OCI-LY1 (cell line): ENCODE measurements around the gene SCAP.

Experiments used
- H2AFZ ChIP-seq: fragments of 200-600 bp; sonication (generic), shearing (Covaris generic); 2 replicates; pipeline ENCODE4 v1.6.0; 2014; ENCODE audit warnings: antibody characterized with exemption, mild to moderate bottlenecking, low read length
- H3F3A ChIP-seq: fragments of 200-600 bp; sonication (generic), shearing (Covaris generic); 2 replicates; pipeline ENCODE4 v1.6.0; 2014; ENCODE audit warnings: mild to moderate bottlenecking, antibody characterized with exemption, low read length, moderate library complexity; ENCODE audit not compliant: insufficient read depth
- H3K27ac ChIP-seq: fragments of 200-600 bp; sonication (generic); 2 replicates; pipeline ENCODE4 v1.5.1; 2014; ENCODE audit warnings: low read length, mixed run types, mild to moderate bottlenecking, low read depth; ENCODE audit not compliant: poor library complexity, severe bottlenecking
- H3K27me3 ChIP-seq: fragments of 200-600 bp; sonication (generic); 2 replicates; pipeline ENCODE4 v1.6.0; 2014; ENCODE audit warnings: antibody characterized with exemption, mild to moderate bottlenecking, low read length, moderate library complexity; ENCODE audit not compliant: insufficient read depth
- H3K36me3 ChIP-seq: fragments of 200-600 bp; sonication (generic); 2 replicates; pipeline ENCODE4 v1.6.1; 2014; ENCODE audit warnings: mild to moderate bottlenecking, antibody characterized with exemption, low read length, moderate library complexity, mixed read lengths; ENCODE audit not compliant: insufficient read depth
- H3K4me1 ChIP-seq: fragments of 200-600 bp; sonication (generic); 2 replicates; pipeline ENCODE4 v1.5.1; 2014; ENCODE audit warnings: mild to moderate bottlenecking, low read length, moderate library complexity; ENCODE audit not compliant: insufficient read depth, severe bottlenecking
- H3K4me2 ChIP-seq: fragments of 200-600 bp; sonication (generic), shearing (Covaris generic); 2 replicates; pipeline ENCODE4 v1.6.1; 2014; ENCODE audit warnings: low read length
- H3K4me3 ChIP-seq: fragments of 200-600 bp; sonication (generic); 2 replicates; pipeline ENCODE4 v1.5.1; 2014; ENCODE audit warnings: low read length, low read depth, mild to moderate bottlenecking, mixed read lengths; ENCODE audit not compliant: poor library complexity, severe bottlenecking
- H3K79me2 ChIP-seq: fragments of 200-600 bp; shearing (Covaris generic); 2 replicates; pipeline ENCODE4 v1.6.1; 2016; ENCODE audit warnings: mixed run types, low read length, mixed read lengths; ENCODE audit not compliant: insufficient read depth
- H3K9ac ChIP-seq: fragments of 200-600 bp; sonication (generic), shearing (Covaris generic); 2 replicates; pipeline ENCODE4 v1.6.1; 2014; ENCODE audit warnings: mild to moderate bottlenecking, low read length, mixed read lengths
- H3K9me2 ChIP-seq: fragments of 200-600 bp; sonication (generic), shearing (Covaris generic); 2 replicates; pipeline ENCODE4 v1.6.1; 2014; ENCODE audit warnings: low read depth, mild to moderate bottlenecking, low read length, mixed read lengths
- H3K9me3 ChIP-seq: fragments of 200-600 bp; shearing (Covaris generic); 2 replicates; pipeline ENCODE4 v1.6.1; 2014; ENCODE audit warnings: low read length, mixed read lengths
- H4K20me1 ChIP-seq: fragments of 200-600 bp; sonication (generic), shearing (Covaris generic); 2 replicates; pipeline ENCODE4 v1.6.0; 2016; ENCODE audit warnings: mild to moderate bottlenecking, low read length; ENCODE audit not compliant: insufficient read depth
- CTCF ChIP-seq: fragments of 200-600 bp; sonication (generic), shearing (Covaris generic); IDR thresholded peaks from 2 replicates; pipeline ENCODE4 v1.5.1; 2017; ENCODE audit warnings: mild to moderate bottlenecking, antibody characterized with exemption, low read length, moderate library complexity, mixed read lengths
- EZH2 ChIP-seq: fragments of 200-600 bp; sonication (generic), shearing (Covaris generic); IDR thresholded peaks from 2 replicates; pipeline ENCODE4 v1.8.0; 2017; ENCODE audit warnings: borderline replicate concordance, mixed run types, mild to moderate bottlenecking, antibody characterized with exemption, low read length, moderate library complexity, mixed read lengths

Gene SCAP

GRCh38 chr3:47404955-47405790 lies 70.6 kb downstream of the SCAP start:
- no peak overlapping the region for H3K4me3 ChIP-seq
- H3K79me2 ChIP-seq, result no peaks in the 10 kb centered on the region
- H4K20me1 ChIP-seq, result no peaks in the 10 kb centered on the region
- no peaks in the 10 kb centered on the region for H3K4me1 ChIP-seq
- no peak overlapping the region for H3K9ac ChIP-seq
- no peaks in the 10 kb centered on the region for H3F3A ChIP-seq
- H3K27ac ChIP-seq, result no peak overlapping the region
- peaks cover 44% of the 10 kb centered on the region for H3K36me3 ChIP-seq
- no peak overlapping the region for H2AFZ ChIP-seq
- H3K4me2 ChIP-seq, result no peak overlapping the region
- no peaks in the 10 kb centered on the region for H3K9me2 ChIP-seq
- no peak for TF ChIP-seq CTCF
- TF ChIP-seq EZH2, result no peak
- H3K27me3 ChIP-seq, result no peaks in the 10 kb centered on the region
- no peaks in the 10 kb centered on the region for H3K9me3 ChIP-seq

GRCh38 chr3:47404431-47404876 lies 71.3 kb downstream of the SCAP start:
- H3K9ac ChIP-seq, result no peak overlapping the region

GRCh38 chr3:47399531-47400270 lies 76.0 kb downstream of the SCAP start:
- Histone ChIP-seq H4K20me1 (no peaks in the 10 kb centered on the region), H3K27me3 (no peaks in the 10 kb centered on the region), H3K36me3 (peaks cover 21% of the 10 kb centered on the region; the same call in 1 of the 2 replicates), H2AFZ (no peak overlapping the region), H3K4me1 (no peaks in the 10 kb centered on the region), H3K4me3 (no peak overlapping the region), H3F3A (no peaks in the 10 kb centered on the region), H3K27ac (no peak overlapping the region), H3K9me3 (no peaks in the 10 kb centered on the region), H3K79me2 (no peaks in the 10 kb centered on the region), H3K9me2 (no peaks in the 10 kb centered on the region), H3K4me2 (no peak overlapping the region), H3K9ac (no peak overlapping the region)
- no peak for TF ChIP-seq EZH2
- TF ChIP-seq CTCF, result no peak

More at GRCh38 chr3:47404431-47404876, 71.3 kb downstream of the SCAP start:
- H3K27ac ChIP-seq, result no peak overlapping the region
- no peak overlapping the region for H3K4me2 ChIP-seq
- H3K79me2 ChIP-seq, result no peaks in the 10 kb centered on the region
- H3K4me1 ChIP-seq, result no peaks in the 10 kb centered on the region
- no peaks in the 10 kb centered on the region for H3K9me3 ChIP-seq
- H3K4me3 ChIP-seq, result no peak overlapping the region
- no peaks in the 10 kb centered on the region for H3K27me3 ChIP-seq
- no peaks in the 10 kb centered on the region for H3F3A ChIP-seq
- H3K9me2 ChIP-seq, result no peaks in the 10 kb centered on the region
- H3K36me3 ChIP-seq, result peaks cover 38% of the 10 kb centered on the region
- TF ChIP-seq CTCF (no peak), EZH2 (no peak)
- H2AFZ ChIP-seq, result no peak overlapping the region
- H4K20me1 ChIP-seq, result no peaks in the 10 kb centered on the region
